Stimulated activated naive CD8-positive, alpha-beta T cell treated with anti-CD3 and anti-CD28 coated beads, Interleukin-15, amount 100 ng/mL, for 72 hours (primary cell): ENCODE measurements around the gene AMD1.
"Not testable (repeated sequence)": the region's sequence is repeated elsewhere in the genome, so short reads cannot be mapped to it uniquely, and the experiment has no call there.

Source experiments
- ATAC-seq: fragments of 150-1000 bp; cut with Tn5 transposase; 2 replicates; pipeline ENCODE4 v1.10.0; 2021; ENCODE audit warnings: mild to moderate bottlenecking, moderate library complexity
- DNase-seq, 2 donors: peaks; one replicate each; pipeline ENCODE4 v3.0.0; 2021 to 2022
- H3K27ac Mint-ChIP-seq, 2 donors: one replicate each; pipeline ENCODE4 v1.8.0; 2022; ENCODE audit warnings: mild to moderate bottlenecking in 2 of 2, mixed read lengths in 2 of 2, moderate library complexity in 2 of 2
- H3K27me3 Mint-ChIP-seq: one replicate; pipeline ENCODE4 v1.8.0; 2022; ENCODE audit warnings: mixed read lengths
- H3K4me1 Mint-ChIP-seq: one replicate; pipeline ENCODE4 v1.8.0; 2022; ENCODE audit warnings: mild to moderate bottlenecking, mixed read lengths
- H3K4me3 Mint-ChIP-seq, 2 donors: one replicate each; pipeline ENCODE4 v1.8.0; 2022; ENCODE audit warnings: mild to moderate bottlenecking in 2 of 2, mixed read lengths in 2 of 2, moderate library complexity in 1 of 2
- H3K9me3 Mint-ChIP-seq, 2 donors: one replicate each; pipeline ENCODE4 v1.8.0; 2022; ENCODE audit warnings: mixed read lengths in 2 of 2

Gene AMD1

GRCh38 chr6:110873981-110874879 lies at the start of gene AMD1:
Gene AMD1 (plus strand): TSS chr6:110874785. CDS start chr6:110875106, 321 bp downstream.
- DNase-seq: peak; percentile 93 to 96
- H3K27me3 Mint-ChIP-seq: no peaks in the 10 kb centered on the region
- no peaks in the 10 kb centered on the region for H3K9me3 Mint-ChIP-seq
- H3K27ac Mint-ChIP-seq: peak within 1 kb of the TSS; percentile 99
- peak within 1 kb of the TSS; percentile 92 to 95 for H3K4me3 Mint-ChIP-seq
- peak; percentile 85 for ATAC-seq
- peaks cover 26% of the 10 kb centered on the region for H3K4me1 Mint-ChIP-seq

GRCh38 chr6:110826236-110827129 lies 48.1 kb upstream of the AMD1 start:
- H3K4me3 Mint-ChIP-seq: no peak overlapping the region
- H3K9me3 Mint-ChIP-seq: no peaks in the 10 kb centered on the region
- ATAC-seq: no peak
- no peak for DNase-seq
- peaks cover 7% of the 10 kb centered on the region for H3K4me1 Mint-ChIP-seq
- H3K27ac Mint-ChIP-seq: peak overlapping the region in 1 of 2 donors; percentile 50
- no peaks in the 10 kb centered on the region for H3K27me3 Mint-ChIP-seq

GRCh38 chr6:110828396-110828795 lies 46.2 kb upstream of the AMD1 start:
- ATAC-seq: no peak
- Mint-ChIP-seq H3K27ac (no peak overlapping the region), H3K4me3 (no peak overlapping the region), H3K9me3 (no peaks in the 10 kb centered on the region), H3K4me1 (no peaks in the 10 kb centered on the region), H3K27me3 (no peaks in the 10 kb centered on the region)
- no peak for DNase-seq

GRCh38 chr6:110831405-110831804 lies 43.2 kb upstream of the AMD1 start:
- no peak overlapping the region for H3K4me3 Mint-ChIP-seq
- no peaks in the 10 kb centered on the region for H3K27me3 Mint-ChIP-seq
- ATAC-seq: no peak
- no peak overlapping the region for H3K27ac Mint-ChIP-seq
- no peaks in the 10 kb centered on the region for H3K9me3 Mint-ChIP-seq
- no peaks in the 10 kb centered on the region for H3K4me1 Mint-ChIP-seq
- no peak for DNase-seq

GRCh38 chr6:110833831-110834230 lies 40.8 kb upstream of the AMD1 start:
- Mint-ChIP-seq H3K27ac (no peak overlapping the region), H3K27me3 (no peaks in the 10 kb centered on the region)

GRCh38 chr6:110835751-110836150 lies 38.8 kb upstream of the AMD1 start:
- H3K4me1 Mint-ChIP-seq, DNase-seq, H3K9me3 Mint-ChIP-seq, H3K27me3 Mint-ChIP-seq, H3K4me3 Mint-ChIP-seq, ATAC-seq, H3K27ac Mint-ChIP-seq: not testable (repeated sequence)

More at GRCh38 chr6:110833831-110834230, 40.8 kb upstream of the AMD1 start:
- no peak overlapping the region for H3K4me3 Mint-ChIP-seq
- no peak for DNase-seq
- no peaks in the 10 kb centered on the region for H3K4me1 Mint-ChIP-seq
- ATAC-seq: no peak
- H3K9me3 Mint-ChIP-seq: no peaks in the 10 kb centered on the region

- no peaks in the 10 kb centered on the region for H3K27me3 Mint-ChIP-seq
- DNase-seq (no peak), ATAC-seq (no peak)
- peak overlapping the region in 1 of 2 donors; percentile 67 for H3K27ac Mint-ChIP-seq
- H3K4me1 Mint-ChIP-seq: no peaks in the 10 kb centered on the region
- no peak overlapping the region for H3K4me3 Mint-ChIP-seq
- no peaks in the 10 kb centered on the region for H3K9me3 Mint-ChIP-seq
These were observed 33.3 kb upstream of the AMD1 start for GRCh38 chr6:110841266-110841665.

- Mint-ChIP-seq H3K9me3 (no peaks in the 10 kb centered on the region), H3K4me3 (no peak overlapping the region), H3K27ac (no peak overlapping the region), H3K27me3 (no peaks in the 10 kb centered on the region), H3K4me1 (no peaks in the 10 kb centered on the region)
- no peak for DNase-seq
- no peak for ATAC-seq
These were observed 24.8 kb upstream of the AMD1 start for GRCh38 chr6:110849781-110850180.

- no peak overlapping the region for H3K27ac Mint-ChIP-seq
- ATAC-seq: no peak
- no peak overlapping the region for H3K4me3 Mint-ChIP-seq
- H3K4me1 Mint-ChIP-seq: no peaks in the 10 kb centered on the region
- DNase-seq: no peak
- no peaks in the 10 kb centered on the region for H3K9me3 Mint-ChIP-seq
- no peaks in the 10 kb centered on the region for H3K27me3 Mint-ChIP-seq
These were observed 21.8 kb upstream of the AMD1 start for GRCh38 chr6:110852773-110853172.

- Mint-ChIP-seq H3K4me3 (no peak overlapping the region), H3K4me1 (peaks cover 2% of the 10 kb centered on the region), H3K27ac (no peak overlapping the region), H3K27me3 (no peaks in the 10 kb centered on the region), H3K9me3 (no peaks in the 10 kb centered on the region)
- ATAC-seq (no peak), DNase-seq (no peak)
These were observed 20.7 kb upstream of the AMD1 start for GRCh38 chr6:110853754-110854477.

- H3K27ac Mint-ChIP-seq: no peak overlapping the region
- H3K4me1 Mint-ChIP-seq: peaks cover 22% of the 10 kb centered on the region
- H3K9me3 Mint-ChIP-seq: no peaks in the 10 kb centered on the region
- H3K4me3 Mint-ChIP-seq: no peak overlapping the region
- no peak for ATAC-seq
- no peaks in the 10 kb centered on the region for H3K27me3 Mint-ChIP-seq
- no peak for DNase-seq
These were observed 18.3 kb upstream of the AMD1 start for GRCh38 chr6:110856296-110856695.

GRCh38 chr6:110858016-110858415 lies 16.6 kb upstream of the AMD1 start:
- no peak overlapping the region for H3K4me3 Mint-ChIP-seq

GRCh38 chr6:110858562-110859214 lies 15.9 kb upstream of the AMD1 start:
- no peak overlapping the region for H3K4me3 Mint-ChIP-seq
- DNase-seq: no peak
- peaks cover 22% of the 10 kb centered on the region for H3K4me1 Mint-ChIP-seq
- H3K9me3 Mint-ChIP-seq: no peaks in the 10 kb centered on the region
- no peaks in the 10 kb centered on the region for H3K27me3 Mint-ChIP-seq
- no peak overlapping the region for H3K27ac Mint-ChIP-seq
- no peak for ATAC-seq

More at GRCh38 chr6:110858016-110858415, 16.6 kb upstream of the AMD1 start:
- H3K27me3 Mint-ChIP-seq: no peaks in the 10 kb centered on the region
- ATAC-seq (no peak), DNase-seq (no peak)
- no peak overlapping the region for H3K27ac Mint-ChIP-seq
- no peaks in the 10 kb centered on the region for H3K9me3 Mint-ChIP-seq
- peaks cover 22% of the 10 kb centered on the region for H3K4me1 Mint-ChIP-seq

GRCh38 chr6:110859335-110859792 lies 15.2 kb upstream of the AMD1 start:
- Mint-ChIP-seq H3K4me3 (peak overlapping the region; percentile 19 to 50), H3K27ac (peak overlapping the region; percentile 61 to 90), H3K9me3 (no peaks in the 10 kb centered on the region), H3K27me3 (no peaks in the 10 kb centered on the region), H3K4me1 (peaks cover 22% of the 10 kb centered on the region)
- ATAC-seq: no peak
- DNase-seq: no peak

- Mint-ChIP-seq H3K27me3 (no peaks in the 10 kb centered on the region), H3K27ac (no peak overlapping the region), H3K4me3 (no peak overlapping the region), H3K9me3 (no peaks in the 10 kb centered on the region), H3K4me1 (peaks cover 19% of the 10 kb centered on the region)
- DNase-seq (no peak), ATAC-seq (no peak)
These were observed 9.8 kb upstream of the AMD1 start for GRCh38 chr6:110864824-110865223.
